GM12892 (cell line): ENCODE results near the gene RNF223.

ENCODE experiments used
- POLR2A ChIP-seq: IDR thresholded peaks from 2 replicates; pipeline ENCODE4 v1.6.1; 2011; ENCODE audit warnings: low read depth, low read length, control low read depth
- POLR2AphosphoS5 ChIP-seq: IDR thresholded peaks from 2 replicates; pipeline ENCODE4 v1.6.1; 2011; ENCODE audit warnings: low read depth, low read length, control low read depth

DNA sequence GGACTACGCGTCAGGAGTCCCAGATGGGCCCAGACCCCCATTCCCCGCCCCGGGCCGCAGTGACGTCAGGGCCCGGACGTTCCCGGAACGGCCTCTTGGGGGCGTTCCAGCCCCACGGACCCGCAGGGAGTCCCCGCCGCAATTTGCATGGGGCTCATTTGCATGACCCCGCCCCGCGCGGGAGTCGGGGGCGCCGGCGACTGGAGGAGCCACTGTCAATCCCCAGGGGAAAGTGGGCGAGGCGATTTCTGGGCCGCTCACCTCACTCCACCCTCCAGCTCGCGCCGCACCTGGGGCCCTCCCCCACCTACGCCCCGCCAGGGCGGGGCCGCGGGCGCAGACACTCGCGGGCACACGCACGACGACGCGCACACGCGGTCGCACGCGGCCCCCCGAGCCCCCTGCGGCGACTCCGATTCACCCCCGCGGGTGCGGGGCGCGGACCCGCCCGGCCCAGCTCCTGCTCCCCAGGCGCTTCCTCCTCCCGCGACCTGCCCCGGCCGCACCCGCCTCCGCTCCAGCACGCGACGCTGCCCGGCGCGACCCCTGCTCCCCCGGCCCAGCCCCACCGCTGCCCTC is 41.0 kb downstream of the RNF223 start:
- TF ChIP-seq POLR2A = no peak
- TF ChIP-seq POLR2AphosphoS5 = no peak
